GM18505 (cell line): ENCODE results near the gene PURA.
"Not testable (repeated sequence)": the region's sequence is repeated elsewhere in the genome, so short reads cannot be mapped to it uniquely, and the experiment has no call there.

ENCODE experiments used
- ATAC-seq: cut with Tn5 transposase; IDR thresholded peaks from one replicate; pipeline ENCODE4 v1.9.1; 2021; ENCODE audit not compliant: unreplicated experiment
- POLR2A ChIP-seq: IDR thresholded peaks from 4 replicates; pipeline ENCODE4 v1.6.1; 2011; ENCODE audit warnings: borderline replicate concordance; ENCODE audit not compliant: insufficient read depth, insufficient read length; ENCODE audit errors: extremely low read depth

Gene PURA

GRCh38 chr5:140153905-140154304 lies 40.0 kb downstream of the PURA start:
- no peak for ATAC-seq
- TF ChIP-seq POLR2A, result no peak

- not testable (repeated sequence) for ATAC-seq
Observed at GRCh38 chr5:140154710-140155381, 40.9 kb downstream of the PURA start.

GRCh38 chr5:140157032-140157781 lies 43.3 kb downstream of the PURA start:
- TF ChIP-seq POLR2A, result no peak
- peak; percentile 88 for ATAC-seq

GRCh38 chr5:140159014-140159927 lies 45.4 kb downstream of the PURA start:
- TF ChIP-seq POLR2A, result no peak
- ATAC-seq, result no peak

GRCh38 chr5:140162275-140162674 lies 48.4 kb downstream of the PURA start:
- no peak for ATAC-seq
- TF ChIP-seq POLR2A, result no peak

GRCh38 chr5:140162781-140163180 lies 48.9 kb downstream of the PURA start:
- no peak for ATAC-seq
- no peak for TF ChIP-seq POLR2A

GRCh38 chr5:140165101-140165922 lies 51.4 kb downstream of the PURA start:
- ATAC-seq, result no peak
- no peak for TF ChIP-seq POLR2A

GRCh38 chr5:140165923-140166270 lies 52.0 kb downstream of the PURA start:
- ATAC-seq, result no peak
- no peak for TF ChIP-seq POLR2A

GRCh38 chr5:140166911-140167310 lies 53.0 kb downstream of the PURA start:
- ATAC-seq, result no peak
- TF ChIP-seq POLR2A, result no peak

GRCh38 chr5:140168371-140168770 lies 54.5 kb downstream of the PURA start:
- no peak for TF ChIP-seq POLR2A
- no peak for ATAC-seq

GRCh38 chr5:140169410-140169809 lies 55.5 kb downstream of the PURA start:
- TF ChIP-seq POLR2A, result no peak
- ATAC-seq, result no peak

GRCh38 chr5:140172483-140172882 lies 58.6 kb downstream of the PURA start:
- no peak for ATAC-seq
- no peak for TF ChIP-seq POLR2A

GRCh38 chr5:140174014-140174413 lies 60.1 kb downstream of the PURA start:
- no peak for ATAC-seq
- no peak for TF ChIP-seq POLR2A

GRCh38 chr5:140174465-140175366 lies 60.8 kb downstream of the PURA start, which contains the start of gene CYSTM1:
TSS of gene CYSTM1 (plus strand) at chr5:140175188. CDS start at chr5:140194466, 19,278 bp downstream.
- ATAC-seq, result peak; percentile 93

More at GRCh38 chr5:140174465-140175366, 60.8 kb downstream of the PURA start, which contains the start of gene CYSTM1:
- peak; percentile 89 for TF ChIP-seq POLR2A
